NT2/D1 (cell line): ENCODE data around the gene ANKMY2.

Source experiments
- YY1 ChIP-seq: IDR thresholded peaks from 2 replicates; pipeline ENCODE4 v1.6.1; 2011; ENCODE audit not compliant: insufficient read length, insufficient read depth
- ZNF274 ChIP-seq: IDR thresholded peaks from 2 replicates; pipeline ENCODE4 v1.6.1; 2011; ENCODE audit warnings: mild to moderate bottlenecking, low read depth, low read length

GRCh38 chr7:16693601-16694318, 48.2 kb upstream of the ANKMY2 start:
- TF ChIP-seq ZNF274: no peak
- TF ChIP-seq YY1: no peak
